Fibroblast of the aortic adventitia (primary cell): ENCODE measurements around the gene COL18A1. TPM values are rescaled to one million over a fixed set of nuclear protein-coding genes. Genes with fewer than 3 reads are reported as not detected.

ENCODE experiments used
- DNase-seq: peaks from one replicate; pipeline ENCODE4 v3.0.0-alpha.2; 2010; ENCODE audit warnings: low read depth
- H3K4me3 ChIP-seq: 2 replicates; pipeline ENCODE4 v1.5.1; 2011; ENCODE audit warnings: low read depth, mild to moderate bottlenecking, control low read depth, low read length, moderate library complexity
- total RNA-seq: library from RNA; depleted of rRNA; stranded (reverse); fragments of >200 nt; gene quantifications from 2 replicates; pipeline ENCODE4 v1.2.3, GENCODE V29; 2012; ENCODE audit warnings: low replicate concordance
- TF ChIP-seq, protein P1 (sequence below): IDR thresholded peaks from 2 replicates; pipeline ENCODE4 v1.5.1; 2011; ENCODE audit warnings: mild to moderate bottlenecking, low read length, control low read depth, inconsistent platforms; ENCODE audit not compliant: insufficient read depth

COL18A1 gene
- 56.5 and 57.9 TPM in 2 replicates for total RNA-seq

DNA sequence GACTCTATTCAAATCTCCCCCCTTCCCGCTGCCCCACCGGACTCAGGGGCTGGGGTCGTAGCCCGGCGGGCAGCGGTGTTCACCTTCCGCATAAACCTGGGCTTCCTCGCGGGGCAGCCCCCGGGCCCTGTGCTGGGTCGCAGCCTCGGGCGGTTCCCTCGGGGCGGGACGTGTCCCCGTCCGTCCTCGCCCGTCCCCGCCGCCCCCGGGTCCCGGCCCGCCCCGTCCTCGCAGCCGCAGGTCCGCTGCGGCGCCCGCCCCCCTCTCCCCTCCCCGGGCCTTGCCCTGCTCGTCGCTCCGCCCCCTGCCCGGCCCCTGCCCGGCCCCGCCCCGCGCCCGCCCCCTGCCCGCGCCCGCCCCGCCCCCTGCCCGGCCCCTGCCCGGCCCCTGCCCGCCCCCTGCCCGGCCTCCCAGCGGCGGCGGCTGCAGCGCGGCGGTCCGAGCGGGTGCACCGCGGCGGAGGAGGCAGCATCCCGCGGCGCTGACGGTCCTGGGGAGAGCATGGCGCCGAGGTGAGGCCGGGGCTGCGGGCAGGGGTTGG lies at the start of gene COL18A1:
Gene COL18A1, plus strand, starts transcription at position 436 of the 541 bp plus-strand sequence. Its CDS starts 66 bp downstream, at position 502.
- TF ChIP-seq, protein P1, sequence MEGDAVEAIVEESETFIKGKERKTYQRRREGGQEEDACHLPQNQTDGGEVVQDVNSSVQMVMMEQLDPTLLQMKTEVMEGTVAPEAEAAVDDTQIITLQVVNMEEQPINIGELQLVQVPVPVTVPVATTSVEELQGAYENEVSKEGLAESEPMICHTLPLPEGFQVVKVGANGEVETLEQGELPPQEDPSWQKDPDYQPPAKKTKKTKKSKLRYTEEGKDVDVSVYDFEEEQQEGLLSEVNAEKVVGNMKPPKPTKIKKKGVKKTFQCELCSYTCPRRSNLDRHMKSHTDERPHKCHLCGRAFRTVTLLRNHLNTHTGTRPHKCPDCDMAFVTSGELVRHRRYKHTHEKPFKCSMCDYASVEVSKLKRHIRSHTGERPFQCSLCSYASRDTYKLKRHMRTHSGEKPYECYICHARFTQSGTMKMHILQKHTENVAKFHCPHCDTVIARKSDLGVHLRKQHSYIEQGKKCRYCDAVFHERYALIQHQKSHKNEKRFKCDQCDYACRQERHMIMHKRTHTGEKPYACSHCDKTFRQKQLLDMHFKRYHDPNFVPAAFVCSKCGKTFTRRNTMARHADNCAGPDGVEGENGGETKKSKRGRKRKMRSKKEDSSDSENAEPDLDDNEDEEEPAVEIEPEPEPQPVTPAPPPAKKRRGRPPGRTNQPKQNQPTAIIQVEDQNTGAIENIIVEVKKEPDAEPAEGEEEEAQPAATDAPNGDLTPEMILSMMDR = no peak
- DNase-seq = peak; percentile 15
- peak within 1 kb of the TSS; percentile 69 for H3K4me3 ChIP-seq

DNA sequence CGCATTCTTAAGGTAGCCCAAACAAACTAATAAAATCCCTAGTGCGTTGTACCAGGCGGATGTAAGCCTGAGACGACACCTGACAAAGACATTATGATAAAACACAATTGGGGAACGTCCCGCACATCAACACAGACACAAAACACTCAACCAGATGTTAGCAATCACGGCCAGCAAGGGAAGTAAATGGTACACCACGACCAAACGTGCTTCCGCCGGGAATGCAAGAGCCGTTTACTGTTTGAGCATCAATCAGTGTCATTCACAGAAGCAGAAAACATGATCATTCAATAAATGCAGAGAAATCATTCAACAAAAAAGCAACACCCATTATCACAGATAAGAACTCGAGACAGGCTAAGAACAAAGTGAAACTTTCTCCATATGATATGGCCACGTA lies 49.4 kb upstream of the COL18A1 start:
- DNase-seq = no peak

DNA sequence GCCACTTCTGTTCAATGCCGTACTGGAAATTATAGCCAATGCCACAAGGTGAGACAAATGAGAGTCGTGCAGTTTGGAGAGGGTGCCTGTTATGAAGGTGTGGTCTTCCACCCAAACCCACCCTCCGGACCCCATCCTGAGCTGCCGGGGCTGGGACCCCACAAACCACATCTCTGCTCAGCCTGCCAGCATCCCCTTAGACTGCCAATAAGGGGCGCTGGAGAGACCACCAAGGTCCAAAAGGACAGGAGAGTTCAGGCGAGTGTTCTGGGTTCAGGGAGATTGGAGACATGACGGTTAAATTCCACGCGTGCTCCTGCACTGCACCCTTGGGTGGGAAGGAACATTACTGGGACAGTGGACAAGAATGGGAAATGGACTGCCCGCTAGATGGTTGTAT lies 48.7 kb upstream of the COL18A1 start:
- no peak for DNase-seq
- TF ChIP-seq, protein P1 = no peak
- H3K4me3 ChIP-seq = no peak overlapping the region

More for the DNA sequence above, 49.4 kb upstream of the COL18A1 start:
- no peak overlapping the region for H3K4me3 ChIP-seq
- TF ChIP-seq, protein P1 = no peak

DNA sequence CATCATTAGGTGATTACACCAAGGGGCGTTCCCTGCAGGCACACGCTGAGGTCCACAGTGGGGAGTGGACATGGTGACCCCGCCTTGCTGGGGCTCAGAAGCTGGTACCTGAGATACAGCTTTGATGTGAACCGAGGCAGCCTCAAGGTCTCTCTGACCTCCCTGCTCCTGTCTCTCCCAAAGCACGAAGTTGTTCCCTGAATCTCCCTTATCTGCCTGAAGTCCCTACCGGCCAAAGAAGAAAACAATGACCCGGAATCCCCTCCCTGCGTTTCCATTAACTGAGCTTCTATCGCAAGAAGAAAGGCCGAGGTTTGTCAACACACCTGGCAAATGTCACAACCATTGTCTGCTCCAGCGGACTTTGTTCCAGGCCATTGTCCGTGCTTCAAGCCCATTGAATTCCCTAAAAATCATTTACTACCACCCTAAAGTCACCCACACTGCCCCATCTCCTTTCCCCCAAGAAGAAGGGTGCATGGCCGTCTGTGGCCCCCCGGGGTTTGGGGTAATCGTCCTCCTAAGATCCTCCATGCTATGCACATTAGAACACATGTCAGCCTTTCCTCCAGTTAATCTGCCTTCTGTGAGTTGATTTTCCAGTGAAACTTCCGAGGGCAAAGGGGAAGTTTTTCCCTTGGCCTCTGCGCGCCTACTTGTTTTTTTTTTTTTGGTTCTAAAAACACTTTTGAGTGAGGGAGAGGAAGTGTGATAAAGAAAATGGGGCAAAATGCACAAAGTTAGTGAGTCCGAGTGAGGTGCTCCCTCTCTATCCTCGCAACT lies 48.1 kb upstream of the COL18A1 start:
- TF ChIP-seq, protein P1 = no peak
- H3K4me3 ChIP-seq = no peak overlapping the region
- no peak for DNase-seq

DNA sequence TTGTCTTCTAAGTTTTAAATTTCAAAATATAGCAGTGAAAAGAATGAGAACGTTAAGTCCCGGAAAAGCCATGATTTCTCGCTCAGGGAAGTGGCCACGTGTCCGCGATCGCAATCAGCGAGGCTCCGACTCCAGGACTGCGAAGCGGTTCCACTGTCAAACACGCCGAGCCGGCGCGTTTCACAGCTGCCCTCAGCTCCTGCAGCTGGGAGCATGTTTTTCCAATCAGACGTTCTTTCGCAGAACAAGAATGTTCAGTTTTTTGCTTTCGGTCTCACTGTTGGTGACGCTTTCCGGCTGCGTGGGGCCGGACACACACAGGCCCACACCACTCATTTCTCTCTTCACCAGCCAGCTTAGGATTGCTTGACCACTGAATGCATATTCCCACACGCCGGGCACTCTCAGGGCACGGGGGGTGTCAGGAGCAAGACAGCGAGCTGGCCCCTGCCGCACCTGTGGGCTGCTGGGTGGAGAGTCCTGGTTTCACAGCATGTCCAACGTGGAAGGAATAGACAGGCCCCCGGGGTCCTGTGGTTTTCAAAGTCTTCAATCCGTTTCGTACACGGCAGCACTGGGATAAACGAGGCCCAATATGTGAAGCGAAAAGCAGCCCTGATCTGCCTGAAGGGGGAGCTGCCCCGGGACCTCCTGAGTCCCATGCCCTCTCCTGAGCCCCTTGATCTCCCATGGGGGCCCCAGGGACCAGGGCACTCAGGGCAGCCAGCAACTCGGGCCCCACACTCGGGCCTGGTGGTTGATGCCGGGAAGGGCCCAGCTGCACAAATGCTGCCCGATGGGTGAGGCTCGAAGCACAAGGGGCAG lies 47.3 kb upstream of the COL18A1 start:
- no peak overlapping the region for H3K4me3 ChIP-seq
- no peak for DNase-seq

DNA sequence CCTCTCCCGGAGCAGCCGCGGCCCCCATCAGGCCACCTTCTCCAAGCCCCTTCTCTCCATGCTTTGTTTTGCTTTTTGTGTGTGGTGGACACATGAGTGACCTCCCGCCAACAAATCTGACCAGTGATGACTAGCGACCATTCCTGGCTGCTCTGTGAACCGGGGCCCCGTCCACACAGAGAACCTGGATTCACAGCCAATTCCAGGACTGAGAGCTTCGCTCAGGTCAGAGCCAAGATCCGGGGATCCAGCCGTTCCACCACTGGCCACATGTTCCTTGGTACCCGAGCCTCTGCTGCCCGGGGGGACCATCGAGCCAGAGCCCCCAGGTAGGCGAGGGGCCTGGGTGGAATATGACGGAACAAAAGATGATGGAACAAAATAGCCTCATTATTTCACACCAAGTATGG lies 46.7 kb upstream of the COL18A1 start:
- no peak overlapping the region for H3K4me3 ChIP-seq
- DNase-seq = no peak
- TF ChIP-seq, protein P1 = no peak

More for the DNA sequence above, 47.3 kb upstream of the COL18A1 start:
- TF ChIP-seq, protein P1 = no peak
